Measurements from ENCODE around the gene TOM1L1. TPM values are rescaled to one million over a fixed set of nuclear protein-coding genes. Genes with fewer than 3 reads are reported as not detected.

The TOM1L1 gene
- polyA plus RNA-seq, 3 donors = 4.9 to 30.7 (median 12.0) TPM

DNA sequence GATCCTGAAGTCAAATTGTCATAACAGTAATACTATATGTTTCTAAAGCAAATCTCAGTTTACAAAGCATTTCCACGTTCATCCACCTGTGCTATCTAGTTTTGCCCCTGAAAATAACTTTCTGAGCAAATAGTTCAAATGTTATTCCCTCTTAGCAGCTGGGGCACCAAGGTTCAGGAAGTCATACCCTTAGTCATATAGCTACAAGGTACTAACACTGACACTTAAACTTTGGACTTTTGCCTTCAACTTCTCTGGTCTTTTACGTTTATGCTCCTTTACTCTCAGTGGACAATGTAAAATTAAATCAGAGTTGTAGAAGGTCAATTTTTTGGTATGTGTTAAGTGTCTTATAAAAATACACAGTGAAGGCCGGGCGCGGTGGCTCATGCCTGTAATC, 34.8 kb downstream of the TOM1L1 start:
- no peak overlapping the region for H3K27ac ChIP-seq (ENCODE audit: low read depth, low read length)
- 87 to 92% (median 90%) methylated on average over 5 of the region's 5 CpGs for WGBS, 3 donors

- H3K27ac ChIP-seq (ENCODE audit: low read depth, low read length) = no peak overlapping the region
- 59 to 81% (median 66%) methylated on average over 5 of the region's 5 CpGs for WGBS, 3 donors
Observed at GRCh38 chr17:54937018-54937417, 36.4 kb downstream of the TOM1L1 start.

DNA sequence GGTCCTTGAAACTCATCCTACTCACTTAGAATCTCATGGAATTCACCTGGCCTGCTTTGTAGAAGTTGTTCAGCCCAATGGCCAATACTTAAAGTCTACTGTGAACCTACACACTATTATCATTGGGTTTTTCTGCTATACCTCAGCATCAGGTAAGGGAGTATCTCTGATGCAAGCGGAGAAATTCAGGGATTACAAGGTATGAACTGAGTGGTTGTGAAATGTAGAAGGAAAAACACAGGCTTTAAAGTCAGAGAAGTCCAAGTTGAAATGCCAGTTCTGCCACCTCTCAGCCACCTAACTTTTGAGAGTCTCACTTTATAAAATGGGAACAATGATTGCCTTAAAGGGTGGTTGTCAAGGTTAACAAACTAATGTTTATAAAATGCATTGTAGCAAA, 36.8 kb downstream of the TOM1L1 start:
- H3K27ac ChIP-seq (ENCODE audit: low read depth, low read length) = no peak overlapping the region
- whole genome bisulfite sequencing, 3 donors = 94 to 97% (median 96%) methylated on average over 1 of the region's 1 CpG

- H3K27ac ChIP-seq (ENCODE audit: low read depth, low read length) = no peak overlapping the region
- WGBS, 3 donors = 83 to 94% (median 87%) methylated on average over 1 of the region's 1 CpG
Observed at GRCh38 chr17:54941285-54941684, 40.6 kb downstream of the TOM1L1 start.

- 36 to 75% (median 48%) methylated on average over 1 of the region's 1 CpG for WGBS, 3 donors
- no peak overlapping the region for H3K27ac ChIP-seq (ENCODE audit: low read depth, low read length)
Observed at GRCh38 chr17:54944796-54945195, 44.1 kb downstream of the TOM1L1 start.

DNA sequence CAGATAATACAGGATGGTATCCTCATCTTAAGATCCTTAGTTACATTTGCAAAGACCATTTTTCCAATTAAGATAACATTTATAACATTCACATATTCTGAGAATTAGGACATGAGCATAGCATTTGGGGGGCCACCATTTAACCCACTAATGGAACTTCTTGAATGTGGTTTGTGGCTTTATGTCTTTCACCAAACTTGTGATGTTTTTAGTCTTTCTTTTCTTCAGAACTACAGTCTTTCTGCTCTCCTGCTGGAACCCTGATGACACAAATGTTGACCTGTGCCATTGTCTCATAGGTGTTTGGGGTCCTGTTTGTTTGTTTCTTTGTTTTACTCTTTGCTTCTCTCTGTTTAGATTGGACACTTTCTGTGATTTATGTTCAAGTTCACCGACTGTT, 44.6 kb downstream of the TOM1L1 start:
- WGBS, 3 donors = 36 to 76% (median 51%) methylated on average over 1 of the region's 1 CpG
- no peak overlapping the region for H3K27ac ChIP-seq (ENCODE audit: low read depth, low read length)

DNA sequence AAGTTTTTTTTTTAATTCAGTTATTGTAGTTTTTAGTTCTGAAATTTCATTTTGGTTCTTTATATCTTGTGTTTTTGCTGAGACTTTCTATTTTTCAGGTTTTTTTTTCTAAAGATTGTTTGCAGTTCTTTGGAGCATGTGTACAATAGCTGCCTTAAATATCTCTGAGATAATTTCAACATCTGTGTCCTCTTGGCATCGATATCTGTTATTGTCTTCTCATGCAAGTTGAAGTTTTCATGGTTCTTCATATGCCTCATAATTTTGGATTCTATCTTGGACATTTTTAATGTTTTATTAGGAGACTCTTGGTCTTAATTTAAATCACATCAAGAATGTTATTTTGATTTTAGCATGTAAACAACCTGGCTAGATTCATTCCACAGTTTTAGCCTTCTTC, 45.0 kb downstream of the TOM1L1 start:
- WGBS, 3 donors = 71 to 88% (median 81%) methylated on average over 1 of the region's 1 CpG
- H3K27ac ChIP-seq (ENCODE audit: low read depth, low read length) = no peak overlapping the region

- WGBS, 3 donors = 76 to 90% (median 88%) methylated on average over 2 of the region's 2 CpGs
- no peak overlapping the region for H3K27ac ChIP-seq (ENCODE audit: low read depth, low read length)
Observed at GRCh38 chr17:54947396-54947795, 46.7 kb downstream of the TOM1L1 start.

DNA sequence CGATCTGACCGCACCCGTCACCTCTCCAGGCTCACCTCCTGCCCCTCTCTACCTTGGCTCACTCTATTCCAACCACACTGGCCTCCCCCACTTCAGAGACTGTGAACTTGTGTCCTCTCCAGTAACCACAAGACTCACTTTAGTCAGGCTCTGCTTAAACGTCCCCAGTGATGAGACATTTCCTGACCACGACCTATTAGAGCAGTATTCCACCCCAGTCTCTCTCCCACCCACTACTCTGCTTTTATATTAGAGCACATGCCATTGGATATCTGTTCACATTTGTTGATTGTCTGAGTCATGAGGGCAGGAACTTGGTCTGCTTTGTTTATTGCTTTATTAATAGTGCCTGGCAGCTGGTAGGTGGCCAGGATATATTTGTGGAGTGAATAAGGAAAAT, 47.7 kb downstream of the TOM1L1 start:
- H3K27ac ChIP-seq (ENCODE audit: low read depth, low read length) = no peak overlapping the region
- 56 to 84% (median 60%) methylated on average over 5 of the region's 5 CpGs for WGBS, 3 donors

GRCh38 chr17:54950116-54950515, 49.5 kb downstream of the TOM1L1 start:
- no peak overlapping the region for H3K27ac ChIP-seq (ENCODE audit: low read depth, low read length)
- WGBS, 3 donors = 62 to 91% (median 85%) methylated on average over 2 of the region's 2 CpGs

- 80 to 84% (median 82%) methylated on average over 4 of the region's 4 CpGs for WGBS, 3 donors
- no peak overlapping the region for H3K27ac ChIP-seq (ENCODE audit: low read depth, low read length)
Observed at GRCh38 chr17:54951286-54951685, 50.6 kb downstream of the TOM1L1 start.

DNA sequence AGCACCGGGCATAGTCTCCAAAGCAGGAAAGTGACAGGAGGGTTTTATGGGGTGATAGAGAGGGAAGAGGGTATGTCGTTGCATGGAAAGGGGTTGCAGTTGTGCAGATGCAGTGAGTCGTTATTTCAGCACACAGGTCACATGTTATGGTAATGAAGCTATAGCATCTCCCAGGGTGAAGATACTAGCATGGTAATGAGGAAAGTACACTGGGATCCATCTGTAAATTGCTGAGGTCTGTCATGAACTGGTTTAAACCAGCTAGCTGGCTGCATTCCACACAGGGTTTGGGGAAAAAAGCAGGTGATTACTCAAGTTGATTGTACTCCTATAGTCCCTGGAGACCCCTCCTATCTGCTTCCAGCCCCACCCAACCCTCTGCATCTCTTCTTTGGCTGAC, 56.1 kb downstream of the TOM1L1 start:
- no peak overlapping the region for H3K27ac ChIP-seq (ENCODE audit: low read depth, low read length)
- 71 to 80% (median 77%) methylated on average over 3 of the region's 3 CpGs for WGBS, 3 donors

GRCh38 chr17:54967621-54968261, 67.1 kb downstream of the TOM1L1 start:
- no peak overlapping the region for H3K27ac ChIP-seq (ENCODE audit: low read depth, low read length)
- 0 to 1% (median 0%) methylated on average over 21 of the region's 21 CpGs for WGBS, 3 donors

- 0% methylated on average over 57 of the region's 57 CpGs for WGBS, 3 donors
Observed at GRCh38 chr17:54968262-54968987, 67.8 kb downstream of the TOM1L1 start, which contains the start of the genes COX11 and STXBP4. COX11 (minus strand) TSS chr17:54968654; CDS start chr17:54968646, 8 bp downstream. STXBP4 (plus strand) TSS chr17:54968765; CDS start chr17:54986220, 17,455 bp downstream.

GRCh38 chr17:54968988-54969332, 68.3 kb downstream of the TOM1L1 start:
- WGBS, 3 donors = 0 to 2% (median 1%) methylated on average over 13 of the region's 13 CpGs

More at GRCh38 chr17:54968262-54968987, 67.8 kb downstream of the TOM1L1 start, which contains the start of the genes COX11 and STXBP4:
- H3K27ac ChIP-seq (ENCODE audit: low read depth, low read length) = no peak within 1 kb of the TSS

GRCh38 chr17:54969658-54970572, 69.3 kb downstream of the TOM1L1 start:
- H3K27ac ChIP-seq (ENCODE audit: low read depth, low read length) = no peak overlapping the region
- 27 to 51% (median 48%) methylated on average over 7 of the region's 7 CpGs for WGBS, 3 donors

More at GRCh38 chr17:54968988-54969332, 68.3 kb downstream of the TOM1L1 start:
- no peak overlapping the region for H3K27ac ChIP-seq (ENCODE audit: low read depth, low read length)

DNA sequence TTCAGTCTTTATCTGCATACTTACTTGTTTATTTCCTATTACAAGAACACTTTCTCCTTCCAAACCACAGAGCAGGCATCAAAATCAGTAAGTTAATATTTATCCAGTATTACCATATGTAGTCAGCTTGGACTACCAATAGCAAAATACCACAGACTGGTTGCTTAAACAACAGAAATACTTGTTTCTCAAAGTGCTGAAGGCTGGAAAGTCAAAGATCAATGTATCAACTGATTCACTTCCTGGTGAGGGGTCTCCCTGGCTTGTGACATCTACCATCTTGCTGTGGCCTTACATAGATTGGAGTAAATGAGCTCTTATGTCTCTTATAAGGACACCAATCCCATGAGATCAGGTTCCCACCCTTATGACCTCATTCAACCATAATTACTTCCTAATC, 70.5 kb downstream of the TOM1L1 start:
- no peak overlapping the region for H3K27ac ChIP-seq (ENCODE audit: low read depth, low read length)

GRCh38 chr17:54971901-54972300, 71.2 kb downstream of the TOM1L1 start:
- H3K27ac ChIP-seq (ENCODE audit: low read depth, low read length) = no peak overlapping the region
- 82 to 92% (median 92%) methylated on average over 3 of the region's 3 CpGs for WGBS, 3 donors
